Activated CD8-positive, alpha-beta memory T cell treated with anti-CD3 and anti-CD28 coated beads, Interleukin-2, amount 10 ng/mL, durations not matched to agents 7 days and 5 days (primary cell): ENCODE results near the gene NELL2. TPM values are rescaled to one million over a fixed set of nuclear protein-coding genes. Genes with fewer than 3 reads are reported as not detected.
A peak's percentile ranks its signal among the peaks of the same experiment; 100 is the strongest.

Experiments used
- ATAC-seq: fragments of 150-1000 bp; cut with Tn5 transposase; one replicate; pipeline ENCODE4 v1.10.0; 2021; ENCODE audit warnings: moderate library complexity
- CTCF ChIA-PET: fragments of 350-600 bp; sonication (Branson Sonifier 250); formaldehyde crosslinking; loops from one replicate; lab custom pipeline; 2021; ENCODE audit warnings: antibody characterized with exemption; lab: Charles Lee
- DNase-seq: peaks from one replicate; pipeline ENCODE4 v3.0.0-alpha.2; 2020
- H3K27ac Mint-ChIP-seq: one replicate; pipeline ENCODE4 v1.8.0; 2021; ENCODE audit warnings: mild to moderate bottlenecking, mixed read lengths
- H3K27me3 Mint-ChIP-seq: one replicate; pipeline ENCODE4 v1.8.0; 2021; ENCODE audit warnings: mixed read lengths
- H3K36me3 Mint-ChIP-seq: one replicate; pipeline ENCODE4 v1.8.0; 2021; ENCODE audit warnings: mild to moderate bottlenecking, mixed read lengths
- H3K4me1 Mint-ChIP-seq: one replicate; pipeline ENCODE4 v1.8.0; 2021; ENCODE audit warnings: mixed read lengths
- H3K4me3 Mint-ChIP-seq: one replicate; pipeline ENCODE4 v1.8.0; 2021; ENCODE audit warnings: mild to moderate bottlenecking, moderate library complexity, mixed read lengths
- H3K9me3 Mint-ChIP-seq: one replicate; pipeline ENCODE4 v1.8.0; 2022; ENCODE audit warnings: low read depth, mixed read lengths
- total RNA-seq, 2 experiments: library from RNA; stranded (reverse); gene quantifications; one replicate each; pipeline ENCODE4 v1.2.3, GENCODE V29; 2021

The NELL2 gene
- total RNA-seq, 2 experiments from 2014 or later: 22.7 to 76.9 TPM

DNA sequence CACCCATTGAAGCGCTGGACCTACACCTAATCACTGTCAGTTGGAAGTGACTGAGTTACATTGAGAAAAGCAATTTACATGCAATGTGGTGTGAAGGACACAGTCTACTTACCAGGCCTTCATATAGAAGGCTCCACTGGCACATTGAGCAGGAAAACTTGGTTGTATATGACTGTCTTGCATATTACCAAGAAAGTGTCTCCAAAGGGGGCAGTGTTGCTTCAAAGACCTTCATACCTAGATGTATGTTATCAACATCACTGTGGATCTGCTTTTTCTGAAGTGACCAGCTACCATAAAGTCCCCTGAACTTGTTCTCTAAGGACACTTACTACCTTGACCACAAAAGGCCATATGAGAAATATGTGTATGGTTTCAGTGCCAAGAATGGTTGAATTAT is 64.1 kb downstream of the NELL2 start:
- Mint-ChIP-seq H3K36me3 (peaks cover 2% of the 10 kb centered on the region), H3K4me1 (peaks cover 20% of the 10 kb centered on the region), H3K27me3 (no peaks in the 10 kb centered on the region), H3K4me3 (no peak overlapping the region), H3K27ac (no peak overlapping the region), H3K9me3 (no peaks in the 10 kb centered on the region)
- DNase-seq (peak; percentile 65), ATAC-seq (peak; percentile 92)
- CTCF ChIA-PET: interaction anchor here (0.7 to 10.0 kb wide), 15 partner anchors 11 to 797 kb away, joined by 3 to 161 read pairs (median 5); partner anchors contain the start of gene NELL2

DNA sequence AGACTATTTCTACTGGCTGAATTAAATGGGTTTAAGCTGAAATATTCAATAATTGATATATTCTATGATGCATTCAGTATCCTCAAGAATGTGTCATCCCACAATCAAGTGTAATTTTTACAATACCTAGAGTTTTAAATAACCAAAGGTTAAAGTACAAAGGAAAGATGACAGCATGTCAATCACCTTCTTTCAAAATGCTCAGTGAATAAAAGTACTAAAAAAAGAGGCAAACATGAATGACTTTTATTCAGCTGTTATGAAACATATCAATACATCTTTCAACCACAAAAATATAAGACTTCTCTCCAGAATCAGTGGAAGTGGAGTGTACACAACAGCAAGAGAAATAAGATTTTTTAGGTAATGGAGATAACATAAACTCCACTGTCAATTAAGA is 72.0 kb downstream of the NELL2 start:
- H3K4me1 Mint-ChIP-seq: peaks cover 2% of the 10 kb centered on the region
- no peaks in the 10 kb centered on the region for H3K9me3 Mint-ChIP-seq
- ATAC-seq (no peak), DNase-seq (no peak)
- no peak overlapping the region for H3K27ac Mint-ChIP-seq
- H3K4me3 Mint-ChIP-seq: no peak overlapping the region
- CTCF ChIA-PET: interaction anchor here (1.1 to 2.0 kb wide), 3 partner anchors 29 to 144 kb away, joined by 5 to 7 read pairs (median 5); partner anchors contain the start of gene NELL2
- H3K36me3 Mint-ChIP-seq: peaks cover 3% of the 10 kb centered on the region
- no peaks in the 10 kb centered on the region for H3K27me3 Mint-ChIP-seq

DNA sequence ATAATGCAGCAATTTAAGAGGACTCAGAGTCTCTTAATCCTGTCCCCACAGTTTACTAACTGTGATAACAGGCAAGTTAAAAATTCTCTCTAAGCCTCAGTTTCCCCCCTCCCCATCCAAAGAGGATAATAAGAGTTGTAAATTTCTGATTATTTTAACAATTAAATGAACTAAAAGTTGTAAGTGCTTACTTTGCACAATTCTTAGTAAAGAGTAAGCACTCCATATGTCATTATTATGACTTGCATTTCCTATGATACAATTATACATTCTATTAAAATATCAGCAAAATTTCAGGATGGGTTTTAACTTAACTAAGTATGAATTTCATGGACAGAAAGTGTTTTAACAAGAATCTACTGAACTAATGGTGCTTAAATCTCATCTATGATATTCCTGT is 80.1 kb downstream of the NELL2 start:
- Mint-ChIP-seq H3K27ac (no peak overlapping the region), H3K4me1 (no peaks in the 10 kb centered on the region), H3K9me3 (no peaks in the 10 kb centered on the region), H3K27me3 (no peaks in the 10 kb centered on the region), H3K4me3 (no peak overlapping the region), H3K36me3 (peaks cover 1% of the 10 kb centered on the region)
- CTCF ChIA-PET: interaction anchor here (0.7 to 1.1 kb wide), 3 partner anchors 15 to 63 kb away, joined by 3 to 4 read pairs (median 4); no protein-coding TSS in a partner anchor
- DNase-seq (no peak), ATAC-seq (no peak)

DNA sequence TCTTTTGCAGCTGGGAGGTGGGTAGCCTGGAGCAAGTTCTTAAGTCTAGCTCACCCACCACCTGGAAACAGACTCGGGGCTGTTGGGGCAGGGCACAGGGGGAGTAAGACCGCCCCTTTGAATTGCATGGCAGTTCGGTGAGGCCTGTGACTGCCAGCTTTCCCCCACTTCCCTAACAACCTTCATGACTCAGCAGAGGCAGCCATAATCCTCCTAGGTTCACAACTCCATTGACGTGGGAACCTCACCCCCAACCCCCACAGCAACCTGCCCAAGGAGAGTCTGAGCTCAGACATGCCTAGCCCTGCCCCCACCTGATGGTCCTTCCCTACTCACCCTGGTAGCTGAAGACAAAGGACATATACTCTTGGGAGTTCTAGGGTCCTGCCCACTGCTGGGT is 87.4 kb downstream of the NELL2 start:
- Mint-ChIP-seq H3K9me3 (peaks cover 3% of the 10 kb centered on the region), H3K4me1 (no peaks in the 10 kb centered on the region), H3K36me3 (peaks cover 18% of the 10 kb centered on the region), H3K27me3 (no peaks in the 10 kb centered on the region), H3K27ac (no peak overlapping the region), H3K4me3 (no peak overlapping the region)
- no peak for DNase-seq
- CTCF ChIA-PET: interaction anchor here (1.7 kb wide), 1 partner anchor 15 kb away, joined by 5 read pairs; no protein-coding TSS in a partner anchor
- ATAC-seq: no peak

DNA sequence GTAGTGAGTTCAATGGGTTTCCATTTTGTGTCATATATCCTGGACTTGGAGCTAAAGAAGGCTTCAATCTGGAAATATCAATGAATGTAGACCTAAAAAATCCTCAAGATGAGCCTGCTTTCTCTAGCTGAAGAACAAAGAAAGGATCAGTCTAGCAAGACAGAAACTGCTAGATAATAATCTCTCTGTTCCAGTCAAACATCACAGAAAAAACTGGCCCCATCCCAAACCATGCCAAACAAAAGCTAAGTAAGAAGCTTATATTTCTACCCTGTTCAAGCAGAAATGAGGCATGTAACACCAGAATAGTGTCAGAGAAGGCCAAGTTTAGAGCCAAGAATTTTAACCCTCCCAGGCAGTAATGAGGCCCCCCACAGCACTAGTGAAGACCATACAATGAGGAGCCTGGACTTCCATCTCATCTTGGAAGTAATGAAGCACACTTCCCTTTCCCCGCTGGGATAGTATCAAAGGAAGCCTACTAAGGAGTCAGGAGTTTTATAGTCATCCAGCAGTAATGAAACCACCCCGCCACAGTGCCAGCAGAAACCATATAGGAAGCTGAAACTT is 95.8 kb downstream of the NELL2 start:
- H3K27ac Mint-ChIP-seq: no peak overlapping the region
- H3K27me3 Mint-ChIP-seq: no peaks in the 10 kb centered on the region
- H3K4me3 Mint-ChIP-seq: no peak overlapping the region
- H3K36me3 Mint-ChIP-seq: peaks cover 26% of the 10 kb centered on the region
- no peak for ATAC-seq
- H3K9me3 Mint-ChIP-seq: peaks cover 2% of the 10 kb centered on the region
- CTCF ChIA-PET: interaction anchor here (0.9 to 1.3 kb wide), 3 partner anchors 10 to 151 kb away, joined by 3 read pairs; partner anchors contain the start of gene NELL2
- DNase-seq: no peak
- no peaks in the 10 kb centered on the region for H3K4me1 Mint-ChIP-seq

DNA sequence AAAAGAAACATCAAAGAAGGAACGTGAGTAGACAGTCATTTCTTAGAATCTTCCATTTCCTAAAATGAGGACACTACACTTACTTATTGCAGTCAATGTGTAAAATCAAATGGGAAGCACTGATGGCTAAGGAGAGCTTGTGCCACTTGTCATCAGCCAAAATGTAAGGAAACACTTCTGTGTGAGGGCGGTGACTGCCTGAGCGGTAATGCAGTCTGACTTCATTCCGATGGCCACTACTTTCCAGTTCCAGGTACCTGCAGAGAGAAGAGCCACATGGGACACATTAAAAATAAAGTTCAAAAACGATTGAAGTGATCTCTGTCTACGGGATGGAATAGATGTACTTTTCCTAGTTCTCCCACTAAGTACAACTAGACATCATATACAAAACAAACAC is 96.3 kb downstream of the NELL2 start:
- no peak overlapping the region for H3K27ac Mint-ChIP-seq
- H3K4me3 Mint-ChIP-seq: no peak overlapping the region
- H3K9me3 Mint-ChIP-seq: peaks cover 2% of the 10 kb centered on the region
- H3K4me1 Mint-ChIP-seq: no peaks in the 10 kb centered on the region
- H3K36me3 Mint-ChIP-seq: peaks cover 23% of the 10 kb centered on the region
- CTCF ChIA-PET: no interaction called here
- no peaks in the 10 kb centered on the region for H3K27me3 Mint-ChIP-seq
- DNase-seq (no peak), ATAC-seq (no peak)

DNA sequence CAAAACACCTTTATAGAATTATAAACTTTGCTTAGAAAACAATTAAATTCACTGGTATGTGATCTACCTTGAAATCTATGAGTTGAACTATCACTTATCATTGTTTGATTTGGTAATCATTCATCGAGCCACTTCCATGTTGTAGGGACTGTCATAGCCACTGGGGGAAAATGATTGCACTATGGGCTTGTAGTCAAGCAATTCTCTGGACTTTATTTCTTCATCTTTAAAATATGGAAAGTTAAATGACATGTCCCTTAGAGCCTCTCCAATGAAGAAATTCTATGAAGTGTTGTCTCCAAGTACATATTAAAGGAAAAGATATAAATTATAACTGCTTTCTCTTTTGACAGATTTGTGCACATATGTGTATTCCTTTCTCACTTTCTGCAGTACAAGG is 97.3 kb downstream of the NELL2 start:
- CTCF ChIA-PET: no interaction called here
- H3K27ac Mint-ChIP-seq: no peak overlapping the region
- DNase-seq: no peak
- peaks cover 22% of the 10 kb centered on the region for H3K36me3 Mint-ChIP-seq
- peaks cover 2% of the 10 kb centered on the region for H3K9me3 Mint-ChIP-seq
- H3K4me1 Mint-ChIP-seq: no peaks in the 10 kb centered on the region
- H3K27me3 Mint-ChIP-seq: no peaks in the 10 kb centered on the region
- ATAC-seq: no peak
- no peak overlapping the region for H3K4me3 Mint-ChIP-seq

DNA sequence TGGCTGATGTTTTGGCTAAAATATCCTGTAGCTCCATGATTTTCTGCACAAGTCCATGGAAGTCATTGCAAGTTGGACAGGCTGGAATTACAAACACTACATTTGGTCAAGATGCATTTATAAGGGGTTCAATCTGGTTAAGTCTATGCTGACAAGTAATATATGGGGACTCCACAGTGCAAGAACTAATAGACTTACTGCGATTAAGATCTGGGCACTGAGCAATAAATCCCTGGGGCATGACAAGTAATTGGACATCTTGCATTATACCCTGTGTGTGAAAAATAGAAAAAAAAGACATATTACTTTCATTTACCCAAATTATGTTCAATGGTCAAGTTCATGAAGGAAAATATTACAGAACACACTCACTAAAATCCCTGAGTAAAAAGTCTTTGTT is 99.1 kb downstream of the NELL2 start:
- no peak for ATAC-seq
- H3K4me1 Mint-ChIP-seq: no peaks in the 10 kb centered on the region
- no peak overlapping the region for H3K27ac Mint-ChIP-seq
- no peak overlapping the region for H3K4me3 Mint-ChIP-seq
- CTCF ChIA-PET: interaction anchor here (1.4 to 2.1 kb wide), 4 partner anchors 12 to 100 kb away, joined by 3 to 6 read pairs (median 5); partner anchors contain the start of gene NELL2
- H3K9me3 Mint-ChIP-seq: peaks cover 2% of the 10 kb centered on the region
- H3K36me3 Mint-ChIP-seq: peaks cover 19% of the 10 kb centered on the region
- H3K27me3 Mint-ChIP-seq: no peaks in the 10 kb centered on the region
- DNase-seq: no peak

DNA sequence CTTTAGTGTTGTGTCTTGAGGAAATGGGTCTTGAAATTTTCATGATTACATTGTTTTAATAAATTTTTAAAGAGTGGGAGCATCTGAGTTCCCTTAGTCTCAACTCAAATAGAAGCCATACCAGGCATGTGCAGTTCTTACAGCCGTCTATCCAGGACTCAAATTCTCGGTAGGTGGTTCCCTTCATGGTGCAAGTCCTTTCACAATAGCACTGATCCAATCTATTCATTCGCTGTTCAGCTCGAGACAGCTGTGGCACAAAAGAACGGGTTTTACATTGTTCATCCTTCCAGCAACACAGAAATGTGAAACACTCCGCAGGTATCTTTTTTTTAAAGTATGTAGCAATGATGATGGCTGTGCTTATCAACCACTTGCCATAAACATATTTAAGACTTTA is 100.2 kb downstream of the NELL2 start:
- no peak for ATAC-seq
- peaks cover 12% of the 10 kb centered on the region for H3K36me3 Mint-ChIP-seq
- H3K4me3 Mint-ChIP-seq: no peak overlapping the region

DNA sequence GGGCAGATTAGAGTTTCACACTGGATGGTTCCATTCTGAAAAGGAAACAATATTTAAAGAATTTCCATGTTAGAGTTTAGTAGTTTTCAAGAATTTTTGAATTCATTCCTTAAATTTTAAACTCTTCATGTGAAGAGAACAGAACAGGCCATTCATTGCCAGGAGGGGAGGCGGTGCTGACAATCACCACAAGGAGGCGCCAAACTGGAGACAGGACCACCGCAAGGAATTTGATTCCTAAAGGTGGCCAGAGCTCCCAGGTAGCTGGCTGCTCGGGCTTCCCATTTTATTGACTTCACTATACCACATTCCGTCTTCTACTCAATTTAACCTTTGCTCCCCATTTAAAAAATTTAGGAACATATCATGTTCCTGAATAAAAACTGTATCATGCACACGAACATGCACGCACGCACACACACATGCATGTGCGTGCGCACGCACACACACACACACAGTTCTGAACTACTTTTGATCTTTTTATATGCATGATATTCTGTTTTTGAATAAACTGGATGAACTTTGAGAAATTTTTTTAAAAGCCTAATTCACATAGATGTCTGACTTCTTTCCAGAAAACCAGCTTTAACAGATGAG is 101.2 kb downstream of the NELL2 start:
- Mint-ChIP-seq H3K36me3 (peaks cover 7% of the 10 kb centered on the region), H3K27me3 (no peaks in the 10 kb centered on the region), H3K9me3 (no peaks in the 10 kb centered on the region), H3K4me1 (no peaks in the 10 kb centered on the region), H3K27ac (no peak overlapping the region), H3K4me3 (no peak overlapping the region)
- ATAC-seq: no peak
- peak; percentile 56 for DNase-seq
- CTCF ChIA-PET: interaction anchor here (0.6 to 2.4 kb wide), 18 partner anchors 11 to 760 kb away, joined by 3 to 15 read pairs (median 4); partner anchors contain the start of gene NELL2

More for the DNA sequence above, 100.2 kb downstream of the NELL2 start:
- Mint-ChIP-seq H3K9me3 (no peaks in the 10 kb centered on the region), H3K27ac (no peak overlapping the region), H3K4me1 (no peaks in the 10 kb centered on the region), H3K27me3 (no peaks in the 10 kb centered on the region)
- no peak for DNase-seq
- CTCF ChIA-PET: interaction anchor here (1.3 to 2.1 kb wide), 6 partner anchors 14 to 761 kb away, joined by 3 to 13 read pairs (median 4); partner anchors contain the start of gene NELL2

DNA sequence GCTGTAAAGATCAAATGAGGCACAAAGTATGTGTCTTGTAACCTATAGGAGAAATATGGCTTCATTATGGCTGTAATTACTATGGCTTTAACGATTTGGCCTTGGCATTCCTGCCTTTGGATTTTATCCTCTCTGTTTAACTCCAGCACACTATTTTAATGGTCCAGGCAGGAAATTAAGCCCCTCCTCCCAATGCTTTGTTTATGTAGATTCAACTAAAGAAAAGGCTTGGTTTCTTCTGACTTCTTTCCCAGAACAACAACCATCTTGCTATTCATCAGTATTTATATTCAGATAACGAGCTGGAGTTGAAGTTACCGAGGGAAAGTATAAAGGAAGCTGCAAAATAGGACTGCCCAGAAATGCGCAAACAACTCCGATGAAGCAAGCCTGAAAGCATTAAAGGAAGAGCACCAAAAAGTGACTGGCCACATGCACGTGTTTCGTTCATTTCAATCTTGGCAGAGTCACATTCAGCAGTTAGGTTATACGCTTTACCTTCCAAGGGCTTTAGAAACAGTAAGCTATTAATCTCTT is 104.6 kb downstream of the NELL2 start:
- Mint-ChIP-seq H3K4me3 (no peak overlapping the region), H3K27ac (no peak overlapping the region), H3K27me3 (no peaks in the 10 kb centered on the region), H3K4me1 (no peaks in the 10 kb centered on the region), H3K36me3 (no peaks in the 10 kb centered on the region), H3K9me3 (no peaks in the 10 kb centered on the region)
- DNase-seq (no peak), ATAC-seq (no peak)
- CTCF ChIA-PET: no interaction called here

DNA sequence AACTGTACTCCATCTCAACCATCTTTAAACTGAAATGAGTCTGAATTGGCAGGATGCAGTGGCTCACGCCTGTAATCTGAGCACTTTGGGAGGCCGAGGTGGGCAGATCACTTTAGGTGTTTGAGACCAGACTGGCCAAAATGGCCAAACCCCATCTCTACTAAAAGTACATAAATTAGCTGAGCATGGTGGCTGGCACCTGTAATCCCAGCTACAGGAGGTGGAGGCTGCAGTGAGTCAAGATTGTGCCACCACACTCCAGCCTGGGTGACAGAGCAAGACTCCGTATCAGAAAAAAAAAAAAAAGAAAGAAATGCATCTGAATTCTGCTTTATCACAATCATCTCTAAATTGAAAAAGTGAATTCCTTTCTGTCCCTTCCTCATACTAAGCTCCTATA is 110.3 kb downstream of the NELL2 start:
- no peak overlapping the region for H3K27ac Mint-ChIP-seq
- no peaks in the 10 kb centered on the region for H3K9me3 Mint-ChIP-seq
- H3K4me1 Mint-ChIP-seq: no peaks in the 10 kb centered on the region
- ATAC-seq: no peak
- peaks cover 4% of the 10 kb centered on the region for H3K36me3 Mint-ChIP-seq
- no peak for DNase-seq
- CTCF ChIA-PET: no interaction called here
- no peak overlapping the region for H3K4me3 Mint-ChIP-seq
- H3K27me3 Mint-ChIP-seq: no peaks in the 10 kb centered on the region

DNA sequence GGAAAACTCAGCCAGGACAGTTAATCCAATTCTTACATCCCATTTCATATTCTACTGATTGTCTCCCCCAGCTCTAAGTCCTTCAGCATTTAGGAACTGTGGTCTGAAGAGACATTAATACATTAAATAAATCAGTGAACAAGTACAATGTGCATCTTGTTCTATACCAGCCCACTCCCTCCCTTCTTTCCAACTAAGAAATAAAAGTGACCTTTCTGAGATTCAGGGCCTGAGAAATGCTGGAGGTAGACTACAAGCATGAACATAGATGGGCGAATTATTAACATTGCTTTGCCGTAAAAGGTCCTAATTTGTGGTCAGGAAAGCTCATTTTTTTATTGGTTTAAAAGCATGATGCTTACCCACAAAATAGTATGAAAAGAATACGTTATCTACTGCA is 113.1 kb downstream of the NELL2 start:
- CTCF ChIA-PET: no interaction called here
- peaks cover 10% of the 10 kb centered on the region for H3K36me3 Mint-ChIP-seq

More for the DNA sequence above, 113.1 kb downstream of the NELL2 start:
- Mint-ChIP-seq H3K4me3 (no peak overlapping the region), H3K27me3 (no peaks in the 10 kb centered on the region), H3K9me3 (no peaks in the 10 kb centered on the region), H3K4me1 (no peaks in the 10 kb centered on the region), H3K27ac (no peak overlapping the region)
- no peak for ATAC-seq
- DNase-seq: no peak
